ENCODE measurements around the gene VWA5B1.
"Not testable (repeated sequence)": the region's sequence is repeated elsewhere in the genome, so short reads cannot be mapped to it uniquely, and the experiment has no call there.

The VWA5B1 gene

GRCh38 chr1:20280906-20281305, 9.8 kb upstream of the VWA5B1 start:
- no peak for TF ChIP-seq CTCF (IDR thresholded peaks at IDR 0.05; ENCODE audit: low read depth, low read length)
- DNase-seq (ENCODE audit: extremely low read depth, low read depth) = no peak

- DNase-seq (ENCODE audit: extremely low read depth, low read depth) = no peak
- TF ChIP-seq CTCF (IDR thresholded peaks at IDR 0.05; ENCODE audit: low read depth, low read length) = no peak
These were observed 8.9 kb upstream of the VWA5B1 start for GRCh38 chr1:20281801-20282200.

GRCh38 chr1:20282533-20282932, 8.1 kb upstream of the VWA5B1 start:
- TF ChIP-seq CTCF (IDR thresholded peaks at IDR 0.05; ENCODE audit: low read depth, low read length) = no peak
- no peak for DNase-seq (ENCODE audit: extremely low read depth, low read depth)

GRCh38 chr1:20284046-20284445, 6.6 kb upstream of the VWA5B1 start:
- DNase-seq (ENCODE audit: extremely low read depth, low read depth) = no peak
- no peak for TF ChIP-seq CTCF (IDR thresholded peaks at IDR 0.05; ENCODE audit: low read depth, low read length)

- TF ChIP-seq CTCF (IDR thresholded peaks at IDR 0.05; ENCODE audit: low read depth, low read length) = no peak
- DNase-seq (ENCODE audit: extremely low read depth, low read depth) = no peak
These were observed 6.0 kb upstream of the VWA5B1 start for GRCh38 chr1:20284625-20285024.

GRCh38 chr1:20285510-20285909, 5.2 kb upstream of the VWA5B1 start:
- DNase-seq (ENCODE audit: extremely low read depth, low read depth) = no peak
- TF ChIP-seq CTCF (IDR thresholded peaks at IDR 0.05; ENCODE audit: low read depth, low read length) = no peak

GRCh38 chr1:20287696-20288095, 3.0 kb upstream of the VWA5B1 start:
- DNase-seq (ENCODE audit: extremely low read depth, low read depth) = not testable (repeated sequence)

GRCh38 chr1:20291645-20292084, 990 bp downstream of the VWA5B1 start:
- no peak for DNase-seq (ENCODE audit: extremely low read depth, low read depth)
- no peak for TF ChIP-seq CTCF (IDR thresholded peaks at IDR 0.05; ENCODE audit: low read depth, low read length)

Data from AG09319 (cell line).